OCI-LY1 (cell line): Measurements from ENCODE around the gene LAX1.

Source experiments
- H2AFZ ChIP-seq: fragments of 200-600 bp; sonication (generic), shearing (Covaris generic); 2 replicates; pipeline ENCODE4 v1.6.0; 2014; ENCODE audit warnings: antibody characterized with exemption, mild to moderate bottlenecking, low read length
- H3F3A ChIP-seq: fragments of 200-600 bp; sonication (generic), shearing (Covaris generic); 2 replicates; pipeline ENCODE4 v1.6.0; 2014; ENCODE audit warnings: mild to moderate bottlenecking, antibody characterized with exemption, low read length, moderate library complexity; ENCODE audit not compliant: insufficient read depth
- H3K27ac ChIP-seq: fragments of 200-600 bp; sonication (generic); 2 replicates; pipeline ENCODE4 v1.5.1; 2014; ENCODE audit warnings: low read length, mixed run types, mild to moderate bottlenecking, low read depth; ENCODE audit not compliant: poor library complexity, severe bottlenecking
- H3K27me3 ChIP-seq: fragments of 200-600 bp; sonication (generic); 2 replicates; pipeline ENCODE4 v1.6.0; 2014; ENCODE audit warnings: antibody characterized with exemption, mild to moderate bottlenecking, low read length, moderate library complexity; ENCODE audit not compliant: insufficient read depth
- H3K36me3 ChIP-seq: fragments of 200-600 bp; sonication (generic); 2 replicates; pipeline ENCODE4 v1.6.1; 2014; ENCODE audit warnings: mild to moderate bottlenecking, antibody characterized with exemption, low read length, moderate library complexity, mixed read lengths; ENCODE audit not compliant: insufficient read depth
- H3K4me1 ChIP-seq: fragments of 200-600 bp; sonication (generic); 2 replicates; pipeline ENCODE4 v1.5.1; 2014; ENCODE audit warnings: mild to moderate bottlenecking, low read length, moderate library complexity; ENCODE audit not compliant: insufficient read depth, severe bottlenecking
- H3K4me2 ChIP-seq: fragments of 200-600 bp; sonication (generic), shearing (Covaris generic); 2 replicates; pipeline ENCODE4 v1.6.1; 2014; ENCODE audit warnings: low read length
- H3K4me3 ChIP-seq: fragments of 200-600 bp; sonication (generic); 2 replicates; pipeline ENCODE4 v1.5.1; 2014; ENCODE audit warnings: low read length, low read depth, mild to moderate bottlenecking, mixed read lengths; ENCODE audit not compliant: poor library complexity, severe bottlenecking
- H3K79me2 ChIP-seq: fragments of 200-600 bp; shearing (Covaris generic); 2 replicates; pipeline ENCODE4 v1.6.1; 2016; ENCODE audit warnings: mixed run types, low read length, mixed read lengths; ENCODE audit not compliant: insufficient read depth
- H3K9ac ChIP-seq: fragments of 200-600 bp; sonication (generic), shearing (Covaris generic); 2 replicates; pipeline ENCODE4 v1.6.1; 2014; ENCODE audit warnings: mild to moderate bottlenecking, low read length, mixed read lengths
- H3K9me2 ChIP-seq: fragments of 200-600 bp; sonication (generic), shearing (Covaris generic); 2 replicates; pipeline ENCODE4 v1.6.1; 2014; ENCODE audit warnings: low read depth, mild to moderate bottlenecking, low read length, mixed read lengths
- H3K9me3 ChIP-seq: fragments of 200-600 bp; shearing (Covaris generic); 2 replicates; pipeline ENCODE4 v1.6.1; 2014; ENCODE audit warnings: low read length, mixed read lengths
- H4K20me1 ChIP-seq: fragments of 200-600 bp; sonication (generic), shearing (Covaris generic); 2 replicates; pipeline ENCODE4 v1.6.0; 2016; ENCODE audit warnings: mild to moderate bottlenecking, low read length; ENCODE audit not compliant: insufficient read depth
- EZH2 ChIP-seq: fragments of 200-600 bp; sonication (generic), shearing (Covaris generic); IDR thresholded peaks from 2 replicates; pipeline ENCODE4 v1.8.0; 2017; ENCODE audit warnings: borderline replicate concordance, mixed run types, mild to moderate bottlenecking, antibody characterized with exemption, low read length, moderate library complexity, mixed read lengths
- TF ChIP-seq, protein P1 (sequence below): fragments of 200-600 bp; sonication (generic), shearing (Covaris generic); IDR thresholded peaks from 2 replicates; pipeline ENCODE4 v1.5.1; 2017; ENCODE audit warnings: mild to moderate bottlenecking, antibody characterized with exemption, low read length, moderate library complexity, mixed read lengths

LAX1 gene

DNA sequence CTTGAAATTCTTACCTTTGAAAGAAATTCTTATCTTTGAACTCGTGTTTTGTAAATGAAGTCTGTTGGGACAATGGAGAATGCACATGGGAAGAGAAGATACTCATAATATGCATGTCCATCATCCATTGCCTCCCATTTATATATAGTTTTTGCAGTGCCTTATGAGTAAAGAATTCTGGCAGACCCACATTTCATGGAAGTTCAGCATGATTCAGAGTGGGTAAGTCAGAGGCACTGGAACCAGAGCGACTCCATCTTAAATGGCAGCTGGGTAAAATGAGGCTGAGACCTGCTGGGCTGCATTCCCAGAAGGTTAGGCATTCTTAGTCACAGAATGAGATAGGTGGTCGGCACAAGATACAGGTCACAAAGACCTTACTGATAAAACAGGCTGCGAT is 13.8 kb downstream of the LAX1 start:
- Histone ChIP-seq H3K4me2 (no peak overlapping the region), H2AFZ (no peak overlapping the region), H3K27me3 (no peaks in the 10 kb centered on the region), H3K4me1 (no peaks in the 10 kb centered on the region), H3K9me2 (no peaks in the 10 kb centered on the region), H3K36me3 (peaks cover 23% of the 10 kb centered on the region), H4K20me1 (no peaks in the 10 kb centered on the region), H3F3A (no peaks in the 10 kb centered on the region), H3K4me3 (no peak overlapping the region), H3K9me3 (no peaks in the 10 kb centered on the region), H3K79me2 (no peaks in the 10 kb centered on the region), H3K9ac (no peak overlapping the region), H3K27ac (no peak overlapping the region)
- TF ChIP-seq EZH2: no peak
- TF ChIP-seq, protein P1, sequence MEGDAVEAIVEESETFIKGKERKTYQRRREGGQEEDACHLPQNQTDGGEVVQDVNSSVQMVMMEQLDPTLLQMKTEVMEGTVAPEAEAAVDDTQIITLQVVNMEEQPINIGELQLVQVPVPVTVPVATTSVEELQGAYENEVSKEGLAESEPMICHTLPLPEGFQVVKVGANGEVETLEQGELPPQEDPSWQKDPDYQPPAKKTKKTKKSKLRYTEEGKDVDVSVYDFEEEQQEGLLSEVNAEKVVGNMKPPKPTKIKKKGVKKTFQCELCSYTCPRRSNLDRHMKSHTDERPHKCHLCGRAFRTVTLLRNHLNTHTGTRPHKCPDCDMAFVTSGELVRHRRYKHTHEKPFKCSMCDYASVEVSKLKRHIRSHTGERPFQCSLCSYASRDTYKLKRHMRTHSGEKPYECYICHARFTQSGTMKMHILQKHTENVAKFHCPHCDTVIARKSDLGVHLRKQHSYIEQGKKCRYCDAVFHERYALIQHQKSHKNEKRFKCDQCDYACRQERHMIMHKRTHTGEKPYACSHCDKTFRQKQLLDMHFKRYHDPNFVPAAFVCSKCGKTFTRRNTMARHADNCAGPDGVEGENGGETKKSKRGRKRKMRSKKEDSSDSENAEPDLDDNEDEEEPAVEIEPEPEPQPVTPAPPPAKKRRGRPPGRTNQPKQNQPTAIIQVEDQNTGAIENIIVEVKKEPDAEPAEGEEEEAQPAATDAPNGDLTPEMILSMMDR: no peak

DNA sequence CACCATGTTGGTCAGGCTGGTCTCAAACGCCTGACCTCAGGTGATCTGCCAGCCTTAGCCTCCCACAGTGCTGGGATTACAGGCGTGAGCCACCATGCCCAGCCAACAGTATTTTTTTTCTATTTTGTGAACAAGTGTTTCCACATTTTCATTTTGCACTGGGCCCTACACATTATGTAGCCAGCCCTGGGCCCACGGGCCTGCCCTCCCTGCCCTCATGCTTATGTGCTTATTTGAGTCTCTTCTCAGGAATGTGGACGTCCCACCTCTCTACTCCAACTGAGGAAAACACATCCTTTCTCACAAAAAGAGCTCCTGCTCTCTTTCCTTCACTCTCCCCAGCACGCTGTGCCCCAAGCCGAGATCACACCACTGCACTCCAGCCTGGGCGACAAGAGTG is 17.0 kb downstream of the LAX1 start:
- Histone ChIP-seq H3K79me2 (no peaks in the 10 kb centered on the region), H3K27me3 (no peaks in the 10 kb centered on the region), H3K9me2 (no peaks in the 10 kb centered on the region), H3K4me3 (no peak overlapping the region), H3F3A (no peaks in the 10 kb centered on the region), H4K20me1 (no peaks in the 10 kb centered on the region), H3K9ac (no peak overlapping the region), H3K27ac (no peak overlapping the region), H3K9me3 (0 out of 2 replicates have a peak, but pooled peaks cover 3% of the 10 kb centered on the region), H3K4me1 (no peaks in the 10 kb centered on the region), H3K4me2 (no peak overlapping the region), H2AFZ (no peak overlapping the region), H3K36me3 (no peaks in the 10 kb centered on the region; the same call in 1 of the 2 replicates)
- TF ChIP-seq, protein P1: no peak
- TF ChIP-seq EZH2: no peak

DNA sequence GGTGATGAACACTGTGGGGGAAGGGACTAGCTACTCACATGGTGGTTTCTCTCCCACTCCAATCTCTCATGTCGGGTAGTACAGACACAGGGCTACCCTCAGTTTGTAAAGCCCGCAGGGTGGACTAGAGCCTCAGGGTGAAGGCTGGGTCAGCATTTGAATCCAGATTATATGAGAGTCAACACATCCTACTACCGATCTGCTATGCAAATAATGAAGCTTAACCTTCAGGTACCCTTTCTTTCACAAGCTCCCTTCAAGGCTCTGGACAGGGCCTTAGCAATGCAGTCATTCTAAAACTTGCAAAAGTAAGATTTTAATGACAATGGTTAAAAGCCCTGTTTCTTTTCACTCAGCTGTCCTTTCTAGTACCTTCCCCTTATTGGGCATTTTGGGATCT is 25.0 kb downstream of the LAX1 start:
- H3K4me1 ChIP-seq: peaks cover 19% of the 10 kb centered on the region
- H3K4me2 ChIP-seq: peak overlapping the region; percentile 24; the same call in 1 of the 2 replicates
- H3K79me2 ChIP-seq: no peaks in the 10 kb centered on the region
- H3K27me3 ChIP-seq: no peaks in the 10 kb centered on the region
- H3K9me3 ChIP-seq: 0 out of 2 replicates have a peak, but pooled peaks cover 3% of the 10 kb centered on the region
- H3K27ac ChIP-seq: peak overlapping the region; percentile 77
- no peaks in the 10 kb centered on the region for H3K9me2 ChIP-seq
- no peak overlapping the region for H3K4me3 ChIP-seq
- no peaks in the 10 kb centered on the region; the same call in 1 of the 2 replicates for H3K36me3 ChIP-seq
- H3K9ac ChIP-seq: no peak overlapping the region
- no peaks in the 10 kb centered on the region for H3F3A ChIP-seq
- peak overlapping the region; percentile 81; the same call in 1 of the 2 replicates for H2AFZ ChIP-seq
- no peaks in the 10 kb centered on the region for H4K20me1 ChIP-seq
- TF ChIP-seq, protein P1: no peak
- TF ChIP-seq EZH2: no peak
